ENCODE results near the gene PIAS3. TPM values are rescaled to one million over a fixed set of nuclear protein-coding genes. Genes with fewer than 3 reads are reported as not detected.

Gene PIAS3
- polyA plus RNA-seq, 3 donors = 7.2 to 25.9 (median 8.8) TPM

DNA sequence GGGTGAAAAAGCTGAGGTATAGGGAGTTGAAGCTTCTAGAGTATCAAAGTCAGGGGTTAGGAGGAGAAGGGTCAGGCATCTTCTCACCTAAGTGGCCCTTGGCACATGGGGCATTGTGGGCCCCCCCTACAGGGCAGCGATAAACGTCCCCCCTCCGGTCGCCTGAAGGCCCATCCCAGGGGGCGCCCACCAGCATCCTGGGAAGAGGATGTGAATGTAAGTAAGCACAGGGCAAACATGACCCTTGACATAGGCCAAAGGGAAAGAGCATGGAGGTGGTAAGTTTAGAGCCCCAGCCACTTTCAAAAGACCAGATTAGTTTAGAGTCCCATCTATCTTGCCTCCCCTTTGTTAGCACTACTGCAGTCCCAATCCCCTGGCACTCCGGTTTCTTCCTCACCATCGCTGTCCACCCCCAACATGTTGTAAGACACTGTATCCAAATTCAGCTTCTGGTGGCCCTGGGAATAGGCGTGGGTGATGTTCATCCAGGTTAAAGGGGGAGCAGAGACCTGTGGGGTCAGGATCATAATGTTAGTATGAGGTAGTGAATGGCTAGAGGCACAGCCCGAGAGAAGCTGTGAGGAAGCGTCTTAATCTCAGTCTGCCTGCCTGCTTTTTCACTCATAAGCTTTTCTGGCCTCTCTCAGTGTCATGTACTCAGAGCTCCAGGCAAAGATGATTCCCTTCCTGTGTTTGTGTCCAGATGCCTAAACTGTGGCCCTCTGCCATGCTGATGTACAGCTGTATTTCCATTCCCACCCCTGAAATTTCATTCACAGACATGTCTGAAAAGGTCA is 48.3 kb upstream of the PIAS3 start:
- 85% methylated on average over 3 of the region's 10 CpGs for WGBS (ENCODE audit: insufficient coverage)
- Histone ChIP-seq H3K4me2 (replicated peaks; ENCODE audit: extremely low read depth, low read length, poor library complexity, severe bottlenecking) (no peak overlapping the region), H3K9me3 (replicated peaks in 1 of 2; ENCODE audit: control insufficient read depth in 1 of 2, insufficient read depth in 1 of 2, low read length in 2 of 2) (no peaks in the 10 kb centered on the region), H4K20me1 (ENCODE audit: insufficient read depth, low read length) (no peaks in the 10 kb centered on the region), H2AFZ (ENCODE audit: insufficient read depth, low read depth, low read length, poor library complexity, severe bottlenecking) (no peak overlapping the region), H3K4me1 (ENCODE audit: control insufficient read depth in 1 of 2, insufficient read depth in 2 of 2, low read length in 2 of 2) (no peaks in the 10 kb centered on the region), H3K79me2 (ENCODE audit: insufficient read depth, low read length) (no peaks in the 10 kb centered on the region), H3K27ac (ENCODE audit: low read depth in 1 of 2, low read length in 2 of 2) (no peak overlapping the region), H3K36me3 (replicated peaks in 1 of 2; ENCODE audit: control insufficient read depth in 1 of 2, insufficient read depth in 2 of 2, low read length in 2 of 2) (peaks cover 15 to 17% of the 10 kb centered on the region in 2 donors), H3K4me3 (replicated peaks in 1 of 3; ENCODE audit: low read depth in 2 of 3, low read length in 3 of 3) (no peak overlapping the region), H3K27me3 (ENCODE audit: control insufficient read depth in 2 of 2, insufficient read depth in 2 of 2, low read length in 2 of 2) (no peaks in the 10 kb centered on the region), H3K9ac (ENCODE audit: insufficient read depth, low read length, poor library complexity, severe bottlenecking) (no peak overlapping the region)
- TF ChIP-seq, protein P1, sequence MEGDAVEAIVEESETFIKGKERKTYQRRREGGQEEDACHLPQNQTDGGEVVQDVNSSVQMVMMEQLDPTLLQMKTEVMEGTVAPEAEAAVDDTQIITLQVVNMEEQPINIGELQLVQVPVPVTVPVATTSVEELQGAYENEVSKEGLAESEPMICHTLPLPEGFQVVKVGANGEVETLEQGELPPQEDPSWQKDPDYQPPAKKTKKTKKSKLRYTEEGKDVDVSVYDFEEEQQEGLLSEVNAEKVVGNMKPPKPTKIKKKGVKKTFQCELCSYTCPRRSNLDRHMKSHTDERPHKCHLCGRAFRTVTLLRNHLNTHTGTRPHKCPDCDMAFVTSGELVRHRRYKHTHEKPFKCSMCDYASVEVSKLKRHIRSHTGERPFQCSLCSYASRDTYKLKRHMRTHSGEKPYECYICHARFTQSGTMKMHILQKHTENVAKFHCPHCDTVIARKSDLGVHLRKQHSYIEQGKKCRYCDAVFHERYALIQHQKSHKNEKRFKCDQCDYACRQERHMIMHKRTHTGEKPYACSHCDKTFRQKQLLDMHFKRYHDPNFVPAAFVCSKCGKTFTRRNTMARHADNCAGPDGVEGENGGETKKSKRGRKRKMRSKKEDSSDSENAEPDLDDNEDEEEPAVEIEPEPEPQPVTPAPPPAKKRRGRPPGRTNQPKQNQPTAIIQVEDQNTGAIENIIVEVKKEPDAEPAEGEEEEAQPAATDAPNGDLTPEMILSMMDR (IDR thresholded peaks at IDR 0.05) = no peak
- intact Hi-C loops (cut with micrococcal nuclease) = no loop called here
- H3K36me3 Mint-ChIP-seq = peaks cover 17 to 22% of the 10 kb centered on the region in 2 donors
- no peaks in the 10 kb centered on the region for H3K27me3 Mint-ChIP-seq (ENCODE audit: low read depth in 3 of 3)
- H3K4me3 Mint-ChIP-seq = no peak overlapping the region
- peaks cover 8% of the 10 kb centered on the region for H3K4me1 Mint-ChIP-seq
- H3K27ac Mint-ChIP-seq = no peak overlapping the region
- H3K9me3 Mint-ChIP-seq = peaks cover 0 to 2% (median 0%) of the 10 kb centered on the region in 7 donors
- no peak for DNase-seq

DNA sequence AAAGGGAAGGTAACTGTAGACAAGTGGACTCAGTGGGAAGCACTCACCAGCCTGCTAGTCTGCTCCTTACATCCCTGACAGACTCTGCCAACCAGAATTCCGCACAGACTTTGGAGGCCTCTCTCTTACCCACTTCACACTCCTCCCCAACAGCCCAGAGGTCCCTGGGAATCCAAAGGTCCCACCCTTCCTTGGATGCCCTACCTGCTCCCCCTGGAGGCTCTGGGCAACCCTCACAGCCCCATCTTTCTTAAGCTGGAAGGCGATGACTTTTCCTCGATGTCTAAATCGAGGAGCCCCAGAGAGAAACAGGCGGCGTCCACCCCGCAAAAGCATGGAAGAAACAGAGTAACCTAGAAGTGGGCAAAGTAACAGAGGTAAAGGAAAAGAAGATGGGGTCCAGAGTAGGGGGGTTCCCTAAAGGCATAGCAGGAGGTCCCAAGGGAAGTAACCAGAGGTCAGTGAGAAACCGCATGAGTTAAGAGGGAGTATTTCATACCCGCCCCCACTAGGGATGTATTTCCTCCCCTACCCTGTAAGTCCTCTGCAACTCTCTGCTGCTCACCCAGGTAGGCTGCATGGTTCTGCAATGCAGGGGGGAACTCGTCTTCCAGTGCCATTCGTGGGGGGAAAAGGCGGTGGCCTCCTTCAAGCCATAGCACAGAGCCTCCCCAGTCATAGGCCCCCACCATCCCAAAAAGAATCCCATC is 42.6 kb upstream of the PIAS3 start:
- intact Hi-C loops (cut with micrococcal nuclease) = no loop called here
- Mint-ChIP-seq H3K9me3 (no peaks in the 10 kb centered on the region), H3K4me3 (no peak overlapping the region), H3K36me3 (peaks cover 0 to 2% of the 10 kb centered on the region in 2 donors), H3K4me1 (no peaks in the 10 kb centered on the region), H3K27me3 (ENCODE audit: low read depth in 3 of 3) (peaks cover 0 to 2% (median 0%) of the 10 kb centered on the region in 3 donors), H3K27ac (no peak overlapping the region)
- Histone ChIP-seq H3K27me3 (ENCODE audit: control insufficient read depth in 2 of 2, insufficient read depth in 2 of 2, low read length in 2 of 2) (no peaks in the 10 kb centered on the region), H3K4me2 (replicated peaks; ENCODE audit: extremely low read depth, low read length, poor library complexity, severe bottlenecking) (no peak overlapping the region), H3K4me1 (ENCODE audit: control insufficient read depth in 1 of 2, insufficient read depth in 2 of 2, low read length in 2 of 2) (no peaks in the 10 kb centered on the region), H3K9me3 (replicated peaks in 1 of 2; ENCODE audit: control insufficient read depth in 1 of 2, insufficient read depth in 1 of 2, low read length in 2 of 2) (no peaks in the 10 kb centered on the region), H3K27ac (ENCODE audit: low read depth in 1 of 2, low read length in 2 of 2) (no peak overlapping the region), H2AFZ (ENCODE audit: insufficient read depth, low read depth, low read length, poor library complexity, severe bottlenecking) (no peak overlapping the region), H3K36me3 (replicated peaks in 1 of 2; ENCODE audit: control insufficient read depth in 1 of 2, insufficient read depth in 2 of 2, low read length in 2 of 2) (no peaks in the 10 kb centered on the region), H3K4me3 (replicated peaks in 1 of 3; ENCODE audit: low read depth in 2 of 3, low read length in 3 of 3) (no peak overlapping the region), H3K79me2 (ENCODE audit: insufficient read depth, low read length) (no peaks in the 10 kb centered on the region), H4K20me1 (ENCODE audit: insufficient read depth, low read length) (no peaks in the 10 kb centered on the region), H3K9ac (ENCODE audit: insufficient read depth, low read length, poor library complexity, severe bottlenecking) (no peak overlapping the region)
- 100% methylated on average over 5 of the region's 12 CpGs for WGBS (ENCODE audit: insufficient coverage)
- TF ChIP-seq, protein P1 (IDR thresholded peaks at IDR 0.05) = no peak
- DNase-seq = no peak

Measured in CD14-positive monocyte (primary cell).